Measurements from ENCODE around the gene PAOX. TPM values are rescaled to one million over a fixed set of nuclear protein-coding genes. Genes with fewer than 3 reads are reported as not detected.

PAOX gene
- total and polyA plus RNA-seq, 2 of the 13 experiments (the other 11 are each of a cell fraction or from before 2014, with no cell fraction given) = 0.49 to 0.77 TPM

- TF ChIP-seq ZBTB40 (IDR thresholded peaks at IDR 0.05) (no peak), ZBTB40 (CRISPR knock-in tag; IDR thresholded peaks at IDR 0.05) (peak; percentile 44; the same call in 1 of the 2 replicates), ARHGAP35 (CRISPR knock-in tag; IDR thresholded peaks at IDR 0.05; ENCODE audit: borderline replicate concordance) (no peak), PTBP1 (IDR thresholded peaks at IDR 0.05; ENCODE audit: low read depth, low read length, poor library complexity, severe bottlenecking) (peak; percentile 67), ARNT2 (CRISPR knock-in tag; IDR thresholded peaks at IDR 0.05; ENCODE audit: low read depth) (no peak), SOX5 (CRISPR knock-in tag; IDR thresholded peaks at IDR 0.05; ENCODE audit: borderline replicate concordance) (peak; percentile 15; the same call in 1 of the 2 replicates), KAT8 (CRISPR knock-in tag; IDR thresholded peaks at IDR 0.05) (peak; percentile 10; the same call in 1 of the 2 replicates), SP4 (CRISPR knock-in tag; IDR thresholded peaks at IDR 0.05) (peak; percentile 42; the same call in 1 of the 2 replicates), NFAT5 (CRISPR knock-in tag; IDR thresholded peaks at IDR 0.05) (no peak), FOXJ3 (CRISPR knock-in tag; IDR thresholded peaks at IDR 0.05; ENCODE audit: borderline replicate concordance) (no peak), SRSF9 (IDR thresholded peaks at IDR 0.05; ENCODE audit: borderline replicate concordance, insufficient read depth, low read depth, low read length, poor library complexity, severe bottlenecking) (no peak), KDM2A (CRISPR knock-in tag; IDR thresholded peaks at IDR 0.05; ENCODE audit: borderline replicate concordance, low read depth) (peak; percentile 75; the same call in 1 of the 2 replicates), ZFP62 (CRISPR knock-in tag; IDR thresholded peaks at IDR 0.05) (no peak)
Observed at GRCh38 chr10:133347710-133348517, 31.1 kb upstream of the PAOX start (continued).

Data from HepG2 (cell line).